DND-41 (cell line): ENCODE results near the gene IFNL4.

ENCODE experiments used
- EZH2 ChIP-seq: IDR thresholded peaks from 3 replicates; pipeline ENCODE4 v1.6.1; 2012; ENCODE audit warnings: borderline replicate concordance, low read depth, mild to moderate bottlenecking, moderate library complexity, low read length, inconsistent platforms; ENCODE audit not compliant: severe bottlenecking
- TF ChIP-seq, protein P1 (sequence below): IDR thresholded peaks from 2 replicates; pipeline ENCODE4 v1.5.1; 2012; ENCODE audit warnings: borderline replicate concordance, low read length, moderate library complexity, mild to moderate bottlenecking; ENCODE audit not compliant: poor library complexity, severe bottlenecking; ENCODE audit errors: extremely low read depth

DNA sequence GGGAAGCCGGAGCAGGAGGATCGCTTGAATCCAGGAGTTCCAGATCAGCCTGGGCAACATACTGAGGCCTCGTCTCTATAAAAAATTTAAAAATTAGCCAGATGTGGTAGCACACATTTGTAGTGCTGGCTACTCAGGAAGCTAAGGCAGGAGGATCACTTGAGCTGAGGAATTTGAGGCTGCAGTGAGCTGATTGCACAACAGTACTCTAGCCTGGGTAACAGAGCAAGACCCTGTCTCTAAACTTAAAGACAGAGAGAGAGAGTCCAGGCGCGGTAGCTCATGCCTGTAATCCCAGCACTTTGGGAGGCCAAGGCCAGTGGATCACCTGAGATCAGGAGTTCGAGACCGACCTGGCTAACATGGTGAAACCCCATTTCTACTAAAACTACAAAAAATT is 8.2 kb downstream of the IFNL4 start:
- TF ChIP-seq, protein P1, sequence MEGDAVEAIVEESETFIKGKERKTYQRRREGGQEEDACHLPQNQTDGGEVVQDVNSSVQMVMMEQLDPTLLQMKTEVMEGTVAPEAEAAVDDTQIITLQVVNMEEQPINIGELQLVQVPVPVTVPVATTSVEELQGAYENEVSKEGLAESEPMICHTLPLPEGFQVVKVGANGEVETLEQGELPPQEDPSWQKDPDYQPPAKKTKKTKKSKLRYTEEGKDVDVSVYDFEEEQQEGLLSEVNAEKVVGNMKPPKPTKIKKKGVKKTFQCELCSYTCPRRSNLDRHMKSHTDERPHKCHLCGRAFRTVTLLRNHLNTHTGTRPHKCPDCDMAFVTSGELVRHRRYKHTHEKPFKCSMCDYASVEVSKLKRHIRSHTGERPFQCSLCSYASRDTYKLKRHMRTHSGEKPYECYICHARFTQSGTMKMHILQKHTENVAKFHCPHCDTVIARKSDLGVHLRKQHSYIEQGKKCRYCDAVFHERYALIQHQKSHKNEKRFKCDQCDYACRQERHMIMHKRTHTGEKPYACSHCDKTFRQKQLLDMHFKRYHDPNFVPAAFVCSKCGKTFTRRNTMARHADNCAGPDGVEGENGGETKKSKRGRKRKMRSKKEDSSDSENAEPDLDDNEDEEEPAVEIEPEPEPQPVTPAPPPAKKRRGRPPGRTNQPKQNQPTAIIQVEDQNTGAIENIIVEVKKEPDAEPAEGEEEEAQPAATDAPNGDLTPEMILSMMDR = no peak
- TF ChIP-seq EZH2 = no peak
